ENCODE results near the gene AKAP13. TPM values are rescaled to one million over a fixed set of nuclear protein-coding genes. Genes with fewer than 3 reads are reported as not detected.

AKAP13 gene
- total RNA-seq, 2 donors from 2014 or later, result 228 to 273 TPM

DNA sequence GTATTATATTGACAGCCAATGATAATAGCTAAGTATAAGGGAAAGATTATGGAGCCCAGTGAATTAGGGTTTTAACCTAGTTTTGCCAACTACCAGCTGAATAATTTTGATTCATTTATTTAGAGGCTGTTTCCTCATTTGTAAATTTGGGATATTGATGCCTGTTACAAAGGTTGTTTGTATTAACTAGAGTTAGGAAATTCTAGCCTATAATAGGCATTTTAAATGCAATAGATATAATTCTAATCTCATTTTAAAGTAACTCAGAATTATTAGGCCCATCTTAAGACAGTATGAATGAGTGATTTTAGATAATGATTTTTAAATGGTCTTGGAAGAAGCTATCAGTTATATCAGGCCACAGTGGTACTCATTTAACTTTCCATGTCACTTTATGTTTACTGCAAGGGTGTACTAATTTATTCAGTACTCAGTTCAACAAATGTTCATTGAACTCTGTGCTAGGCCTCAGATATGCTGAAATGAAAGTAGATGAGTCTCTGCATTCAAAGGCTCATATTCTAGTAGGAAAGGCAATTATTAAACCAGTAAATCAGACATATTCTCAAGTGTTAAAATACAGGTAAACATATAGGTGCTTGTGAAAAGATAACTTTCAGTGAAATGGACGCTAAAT, 213.5 kb downstream of the AKAP13 start:
- peaks cover 8 to 47% of the 10 kb centered on the region in 2 donors for H3K4me1 ChIP-seq (ENCODE audit: control insufficient read depth in 1 of 2, low read depth in 2 of 2)
- no peaks in the 10 kb centered on the region for H3K9me3 ChIP-seq
- H3K36me3 ChIP-seq, result no peaks in the 10 kb centered on the region
- DNase-seq (ENCODE audit: low spot score), result no peak
- TF ChIP-seq, protein P1, sequence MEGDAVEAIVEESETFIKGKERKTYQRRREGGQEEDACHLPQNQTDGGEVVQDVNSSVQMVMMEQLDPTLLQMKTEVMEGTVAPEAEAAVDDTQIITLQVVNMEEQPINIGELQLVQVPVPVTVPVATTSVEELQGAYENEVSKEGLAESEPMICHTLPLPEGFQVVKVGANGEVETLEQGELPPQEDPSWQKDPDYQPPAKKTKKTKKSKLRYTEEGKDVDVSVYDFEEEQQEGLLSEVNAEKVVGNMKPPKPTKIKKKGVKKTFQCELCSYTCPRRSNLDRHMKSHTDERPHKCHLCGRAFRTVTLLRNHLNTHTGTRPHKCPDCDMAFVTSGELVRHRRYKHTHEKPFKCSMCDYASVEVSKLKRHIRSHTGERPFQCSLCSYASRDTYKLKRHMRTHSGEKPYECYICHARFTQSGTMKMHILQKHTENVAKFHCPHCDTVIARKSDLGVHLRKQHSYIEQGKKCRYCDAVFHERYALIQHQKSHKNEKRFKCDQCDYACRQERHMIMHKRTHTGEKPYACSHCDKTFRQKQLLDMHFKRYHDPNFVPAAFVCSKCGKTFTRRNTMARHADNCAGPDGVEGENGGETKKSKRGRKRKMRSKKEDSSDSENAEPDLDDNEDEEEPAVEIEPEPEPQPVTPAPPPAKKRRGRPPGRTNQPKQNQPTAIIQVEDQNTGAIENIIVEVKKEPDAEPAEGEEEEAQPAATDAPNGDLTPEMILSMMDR (IDR thresholded peaks at IDR 0.05), result no peak
- H3K4me3 ChIP-seq, result no peak overlapping the region
- H3K27ac ChIP-seq, result no peak overlapping the region
- ATAC-seq (ENCODE audit: insufficient number of reproducible peaks, low FRiP score, low read depth), result no peak
- H3K27me3 ChIP-seq (replicated peaks; ENCODE audit: insufficient read depth), result no peaks in the 10 kb centered on the region

DNA sequence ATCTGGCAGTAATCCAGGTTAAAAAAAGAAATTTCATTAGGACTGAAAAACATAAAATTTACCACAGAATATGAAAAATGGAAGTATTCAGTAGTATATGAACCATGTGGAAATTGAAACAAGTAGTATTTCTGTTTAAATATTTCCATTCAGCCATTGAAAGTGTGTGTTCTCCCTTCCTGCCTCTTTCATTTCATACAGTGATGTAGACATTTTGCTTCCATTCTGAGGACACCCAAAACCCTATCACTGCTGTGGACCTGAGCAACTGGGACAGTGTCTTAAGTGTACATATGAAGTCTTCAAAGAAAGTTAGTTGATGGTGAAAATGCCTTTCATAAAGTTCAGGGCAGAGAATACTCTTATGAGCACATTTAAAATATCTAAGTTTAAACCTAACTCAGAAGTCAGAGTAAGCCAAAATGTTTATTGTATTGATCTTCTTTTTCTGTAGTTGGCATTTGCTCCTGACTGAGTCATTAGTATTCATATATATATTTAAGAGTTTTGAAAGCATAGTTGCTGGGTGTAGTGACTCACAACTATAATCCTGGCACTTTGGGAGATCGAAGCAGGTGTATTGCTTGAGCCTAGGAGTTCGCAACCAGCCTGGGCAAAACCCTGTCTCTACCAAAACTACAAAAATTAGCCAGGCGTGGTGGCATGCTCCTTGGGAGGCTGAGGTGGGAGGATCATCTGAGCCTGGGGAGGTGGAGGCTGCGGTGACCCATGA, 215.6 kb downstream of the AKAP13 start:
- H3K27me3 ChIP-seq (replicated peaks; ENCODE audit: insufficient read depth), result no peaks in the 10 kb centered on the region
- no peak for ATAC-seq (ENCODE audit: insufficient number of reproducible peaks, low FRiP score, low read depth)
- no peaks in the 10 kb centered on the region for H3K36me3 ChIP-seq
- H3K4me1 ChIP-seq (ENCODE audit: control insufficient read depth in 1 of 2, low read depth in 2 of 2), result peaks cover 2 to 29% of the 10 kb centered on the region in 2 donors
- H3K9me3 ChIP-seq, result no peaks in the 10 kb centered on the region
- H3K27ac ChIP-seq, result no peak overlapping the region
- DNase-seq (ENCODE audit: low spot score), result no peak
- no peak overlapping the region for H3K4me3 ChIP-seq
- TF ChIP-seq, protein P1 (IDR thresholded peaks at IDR 0.05), result no peak

DNA sequence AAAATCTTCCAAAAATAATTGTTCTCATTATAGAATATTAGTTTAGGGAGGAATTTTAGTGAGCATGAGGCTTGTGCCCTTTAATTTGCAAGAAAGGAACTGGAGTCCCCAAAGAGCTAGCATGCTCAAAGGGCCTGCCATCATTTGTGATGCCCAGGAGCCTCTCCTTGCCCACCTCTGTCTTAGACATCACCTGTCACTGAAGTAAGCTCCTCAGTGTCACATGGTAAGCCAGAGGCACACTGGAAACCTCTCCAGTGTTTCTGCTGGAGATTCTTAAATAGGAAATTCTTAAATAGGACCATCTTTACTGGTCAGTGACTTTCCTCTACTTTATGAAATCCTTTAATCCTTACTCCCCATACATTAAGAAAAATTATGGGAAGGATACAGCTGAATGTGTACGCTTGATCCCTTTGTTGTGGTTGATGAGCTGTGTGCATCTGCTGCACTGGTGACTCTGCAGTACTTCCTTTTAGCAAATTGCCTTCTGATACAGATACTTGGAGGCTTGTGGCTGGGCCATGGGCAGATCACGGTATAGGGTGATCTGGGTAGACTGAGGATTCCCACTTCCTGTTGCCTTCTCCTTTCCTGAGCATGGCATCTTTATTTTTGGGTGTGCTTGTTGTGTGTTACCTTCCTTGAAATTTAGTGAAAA, 216.9 kb downstream of the AKAP13 start:
- TF ChIP-seq, protein P1 (IDR thresholded peaks at IDR 0.05), result no peak
- DNase-seq (ENCODE audit: low spot score), result no peak
- no peak overlapping the region for H3K27ac ChIP-seq
- ATAC-seq (ENCODE audit: insufficient number of reproducible peaks, low FRiP score, low read depth), result no peak
- no peak overlapping the region for H3K4me3 ChIP-seq
- H3K4me1 ChIP-seq (ENCODE audit: control insufficient read depth in 1 of 2, low read depth in 2 of 2), result peaks cover 0 to 15% of the 10 kb centered on the region in 2 donors
- H3K27me3 ChIP-seq (replicated peaks; ENCODE audit: insufficient read depth), result no peaks in the 10 kb centered on the region
- H3K9me3 ChIP-seq, result no peaks in the 10 kb centered on the region
- no peaks in the 10 kb centered on the region for H3K36me3 ChIP-seq

DNA sequence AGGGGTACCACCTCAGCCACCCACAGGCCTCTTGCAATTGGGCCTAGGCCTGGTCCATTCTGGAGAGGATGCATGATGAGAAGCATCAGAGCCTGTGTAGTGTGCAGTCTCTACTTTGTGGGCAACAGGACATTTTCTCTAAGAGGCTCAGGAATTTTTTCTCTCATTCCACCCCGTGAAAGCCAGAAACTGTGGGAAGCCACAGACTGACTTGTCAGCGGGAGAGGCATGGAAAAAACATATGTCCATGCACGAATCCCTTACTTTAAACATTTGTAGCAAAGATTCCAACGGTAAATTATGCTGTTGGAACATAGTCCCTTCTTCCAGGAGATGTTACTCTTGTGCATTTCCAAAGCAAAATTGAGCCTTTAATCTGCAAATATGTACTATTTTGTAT, 217.8 kb downstream of the AKAP13 start:
- no peaks in the 10 kb centered on the region for H3K36me3 ChIP-seq
- DNase-seq (ENCODE audit: low spot score) (no peak), ATAC-seq (ENCODE audit: insufficient number of reproducible peaks, low FRiP score, low read depth) (no peak)
- H3K4me1 ChIP-seq (ENCODE audit: control insufficient read depth in 1 of 2, low read depth in 2 of 2), result peaks cover 0 to 8% of the 10 kb centered on the region in 2 donors
- H3K4me3 ChIP-seq, result no peak overlapping the region
- TF ChIP-seq, protein P1 (IDR thresholded peaks at IDR 0.05), result no peak
- H3K27ac ChIP-seq, result no peak overlapping the region
- no peaks in the 10 kb centered on the region for H3K9me3 ChIP-seq
- H3K27me3 ChIP-seq (replicated peaks; ENCODE audit: insufficient read depth), result no peaks in the 10 kb centered on the region

DNA sequence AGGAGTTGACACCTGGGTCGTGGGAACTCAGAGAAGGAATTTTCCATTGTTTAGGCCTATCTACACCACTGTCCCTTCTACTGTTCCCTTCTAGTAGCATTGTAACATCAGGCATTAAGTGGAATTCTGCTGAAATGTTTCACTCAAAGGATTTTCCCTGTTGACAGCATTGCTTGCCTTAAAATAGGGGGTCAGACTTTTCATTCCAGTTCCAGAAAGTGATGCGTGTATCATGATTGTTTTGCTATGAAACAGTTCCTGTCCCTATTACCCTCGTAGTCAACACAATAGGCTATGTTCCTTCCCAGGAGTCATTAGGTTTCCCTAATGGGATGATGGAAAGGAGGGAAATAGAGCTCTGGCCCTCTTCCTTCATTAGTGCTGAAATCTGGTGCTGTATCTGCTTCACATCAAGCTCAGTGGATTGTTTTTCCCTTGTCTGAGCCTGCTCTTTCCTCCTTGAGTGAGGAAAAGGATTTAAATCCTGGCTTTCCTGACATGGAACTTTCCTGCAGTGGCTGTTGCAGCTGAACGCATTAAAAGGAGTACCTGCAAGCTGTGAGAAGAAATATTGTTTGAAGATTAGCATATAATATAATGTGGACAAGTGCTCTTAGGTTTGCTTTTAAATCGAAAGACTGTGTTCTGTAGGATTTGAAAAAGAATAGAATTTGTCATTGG, 218.5 kb downstream of the AKAP13 start:
- no peak overlapping the region for H3K27ac ChIP-seq
- peaks cover 0 to 8% of the 10 kb centered on the region in 2 donors for H3K4me1 ChIP-seq (ENCODE audit: control insufficient read depth in 1 of 2, low read depth in 2 of 2)
- H3K27me3 ChIP-seq (replicated peaks; ENCODE audit: insufficient read depth), result no peaks in the 10 kb centered on the region
- no peak overlapping the region for H3K4me3 ChIP-seq
- TF ChIP-seq, protein P1 (IDR thresholded peaks at IDR 0.05), result no peak
- H3K36me3 ChIP-seq, result no peaks in the 10 kb centered on the region
- DNase-seq (ENCODE audit: low spot score) (no peak), ATAC-seq (ENCODE audit: insufficient number of reproducible peaks, low FRiP score, low read depth) (no peak)
- no peaks in the 10 kb centered on the region for H3K9me3 ChIP-seq

Measured in thoracic aorta (tissue), 2 donors.